KMS-11 (cell line): Measurements from ENCODE around the gene KLF11.

Source experiments
- H2AFZ ChIP-seq: fragments of 200-600 bp; sonication (generic); 2 replicates; pipeline ENCODE4 v1.6.1; 2016; ENCODE audit warnings: antibody characterized with exemption, mixed run types, low read depth
- H3K27ac ChIP-seq: fragments of 200-600 bp; sonication (generic); 2 replicates; pipeline ENCODE4 v1.6.1; 2016; ENCODE audit warnings: mild to moderate bottlenecking, mixed run types
- H3K27me3 ChIP-seq: fragments of 200-600 bp; sonication (generic); 2 replicates; pipeline ENCODE4 v1.6.1; 2017; ENCODE audit warnings: mild to moderate bottlenecking, low read depth, mixed run types, moderate library complexity; ENCODE audit not compliant: insufficient read depth
- H3K36me3 ChIP-seq: fragments of 200-600 bp; sonication (generic); 2 replicates; pipeline ENCODE4 v1.6.1; 2017; ENCODE audit warnings: mild to moderate bottlenecking, mixed run types; ENCODE audit not compliant: insufficient read depth
- H3K4me1 ChIP-seq: fragments of 200-600 bp; sonication (generic); 2 replicates; pipeline ENCODE4 v1.6.1; 2016; ENCODE audit warnings: mild to moderate bottlenecking, low read depth, mixed run types; ENCODE audit not compliant: poor library complexity, severe bottlenecking
- H3K4me2 ChIP-seq: fragments of 200-600 bp; sonication (generic); 2 replicates; pipeline ENCODE4 v1.7.0; 2016; ENCODE audit warnings: mild to moderate bottlenecking, mixed run types
- H3K4me3 ChIP-seq: fragments of 200-600 bp; sonication (generic); IDR thresholded peaks from 2 replicates; pipeline ENCODE4 v1.6.1; 2017; ENCODE audit warnings: low read depth, low read length, mixed read lengths; ENCODE audit not compliant: insufficient read depth
- H3K79me2 ChIP-seq: fragments of 200-600 bp; sonication (generic); 2 replicates; pipeline ENCODE4 v1.6.1; 2016; ENCODE audit warnings: low read depth, mixed run types; ENCODE audit not compliant: insufficient read depth
- H3K9ac ChIP-seq: fragments of 200-600 bp; sonication (generic); 2 replicates; pipeline ENCODE4 v1.6.1; 2016; ENCODE audit warnings: mild to moderate bottlenecking, mixed run types
- H4K20me1 ChIP-seq: fragments of 200-600 bp; sonication (generic); 2 replicates; pipeline ENCODE4 v1.6.1; 2016; ENCODE audit warnings: mild to moderate bottlenecking, mixed run types; ENCODE audit not compliant: insufficient read depth
- CTCF ChIP-seq: fragments of 200-600 bp; sonication (generic); conservative IDR thresholded peaks from 2 replicates; pipeline ENCODE4 v1.6.1; 2017; ENCODE audit warnings: low read depth, mild to moderate bottlenecking, antibody characterized with exemption, low read length, moderate library complexity, mixed read lengths

KLF11 gene

GRCh38 chr2:10059016-10059351 is 15.6 kb downstream of the KLF11 start:
- Histone ChIP-seq H4K20me1 (no peaks in the 10 kb centered on the region), H3K27me3 (no peaks in the 10 kb centered on the region), H3K4me2 (no peak overlapping the region), H2AFZ (no peak overlapping the region), H3K4me1 (no peaks in the 10 kb centered on the region), H3K27ac (no peak overlapping the region), H3K79me2 (no peaks in the 10 kb centered on the region), H3K36me3 (no peaks in the 10 kb centered on the region), H3K9ac (no peak overlapping the region), H3K4me3 (no peak overlapping the region)
- no peak for TF ChIP-seq CTCF

- Histone ChIP-seq H3K79me2 (no peaks in the 10 kb centered on the region), H3K4me3 (no peak overlapping the region), H3K36me3 (no peaks in the 10 kb centered on the region), H4K20me1 (no peaks in the 10 kb centered on the region), H2AFZ (no peak overlapping the region), H3K9ac (no peak overlapping the region), H3K27me3 (no peaks in the 10 kb centered on the region), H3K4me2 (no peak overlapping the region), H3K4me1 (no peaks in the 10 kb centered on the region), H3K27ac (no peak overlapping the region)
- no peak for TF ChIP-seq CTCF
Observed at GRCh38 chr2:10059552-10060335, 16.4 kb downstream of the KLF11 start.

- H3K27ac ChIP-seq, result no peak overlapping the region
- no peak overlapping the region for H2AFZ ChIP-seq
- H3K27me3 ChIP-seq, result no peaks in the 10 kb centered on the region
- H3K4me2 ChIP-seq, result no peak overlapping the region
- no peak overlapping the region for H3K4me3 ChIP-seq
- H3K79me2 ChIP-seq, result no peaks in the 10 kb centered on the region
- no peak for TF ChIP-seq CTCF
- no peaks in the 10 kb centered on the region for H3K4me1 ChIP-seq
- H3K36me3 ChIP-seq, result no peaks in the 10 kb centered on the region
- no peaks in the 10 kb centered on the region for H4K20me1 ChIP-seq
- H3K9ac ChIP-seq, result no peak overlapping the region
Observed at GRCh38 chr2:10061221-10061925, 18.0 kb downstream of the KLF11 start.

GRCh38 chr2:10062931-10063365 is 19.6 kb downstream of the KLF11 start:
- H2AFZ ChIP-seq, result no peak overlapping the region
- H3K27ac ChIP-seq, result no peak overlapping the region
- H3K36me3 ChIP-seq, result no peaks in the 10 kb centered on the region
- H3K4me2 ChIP-seq, result no peak overlapping the region
- no peak for TF ChIP-seq CTCF
- H3K9ac ChIP-seq, result no peak overlapping the region
- no peak overlapping the region for H3K4me3 ChIP-seq
- no peaks in the 10 kb centered on the region for H3K4me1 ChIP-seq
- no peaks in the 10 kb centered on the region for H3K79me2 ChIP-seq
- no peaks in the 10 kb centered on the region for H3K27me3 ChIP-seq
- H4K20me1 ChIP-seq, result no peaks in the 10 kb centered on the region
